ENCODE measurements around the gene SPRYD3. TPM values are rescaled to one million over a fixed set of nuclear protein-coding genes. Genes with fewer than 3 reads are reported as not detected.

The SPRYD3 gene
- total RNA-seq, 1 donor from 2014 or later = 10.5 TPM

GRCh38 chr12:53051881-53052412, 27.2 kb downstream of the SPRYD3 start:
- H3K4me3 Mint-ChIP-seq (ENCODE audit: unreplicated experiment) = peak overlapping the region; percentile 62
- H3K36me3 Mint-ChIP-seq (ENCODE audit: low read depth, unreplicated experiment) = peaks cover 17% of the 10 kb centered on the region
- peaks cover 12% of the 10 kb centered on the region for H3K27me3 Mint-ChIP-seq (ENCODE audit: unreplicated experiment)
- TF ChIP-seq CTCF (IDR thresholded peaks at IDR 0.05; ENCODE audit: unreplicated experiment) = no peak
- DNase-seq (ENCODE audit: low spot score) = no peak
- no peaks in the 10 kb centered on the region for H3K9me3 Mint-ChIP-seq (ENCODE audit: unreplicated experiment)
- peaks cover 37% of the 10 kb centered on the region for H3K4me1 Mint-ChIP-seq (ENCODE audit: unreplicated experiment)
- peak overlapping the region; percentile 64 for H3K27ac Mint-ChIP-seq (ENCODE audit: unreplicated experiment)

GRCh38 chr12:53051058-53051880, 27.9 kb downstream of the SPRYD3 start:
- Mint-ChIP-seq H3K27me3 (ENCODE audit: unreplicated experiment) (peaks cover 15% of the 10 kb centered on the region), H3K9me3 (ENCODE audit: unreplicated experiment) (no peaks in the 10 kb centered on the region), H3K36me3 (ENCODE audit: low read depth, unreplicated experiment) (peaks cover 11% of the 10 kb centered on the region), H3K4me1 (ENCODE audit: unreplicated experiment) (peaks cover 39% of the 10 kb centered on the region), H3K4me3 (ENCODE audit: unreplicated experiment) (peak overlapping the region; percentile 91), H3K27ac (ENCODE audit: unreplicated experiment) (peak overlapping the region; percentile 42)
- no peak for DNase-seq (ENCODE audit: low spot score)
- TF ChIP-seq CTCF (IDR thresholded peaks at IDR 0.05; ENCODE audit: unreplicated experiment) = no peak

- H3K27ac Mint-ChIP-seq (ENCODE audit: unreplicated experiment) = no peak overlapping the region
- no peak for TF ChIP-seq CTCF (IDR thresholded peaks at IDR 0.05; ENCODE audit: unreplicated experiment)
- no peak for DNase-seq (ENCODE audit: low spot score)
- H3K9me3 Mint-ChIP-seq (ENCODE audit: unreplicated experiment) = no peaks in the 10 kb centered on the region
- H3K27me3 Mint-ChIP-seq (ENCODE audit: unreplicated experiment) = peaks cover 19% of the 10 kb centered on the region
- H3K4me3 Mint-ChIP-seq (ENCODE audit: unreplicated experiment) = peak overlapping the region; percentile 91
- peaks cover 46% of the 10 kb centered on the region for H3K4me1 Mint-ChIP-seq (ENCODE audit: unreplicated experiment)
- peaks cover 10% of the 10 kb centered on the region for H3K36me3 Mint-ChIP-seq (ENCODE audit: low read depth, unreplicated experiment)
Observed at GRCh38 chr12:53050426-53051057, 28.6 kb downstream of the SPRYD3 start.

- peaks cover 21% of the 10 kb centered on the region for H3K27me3 Mint-ChIP-seq (ENCODE audit: unreplicated experiment)
- H3K4me3 Mint-ChIP-seq (ENCODE audit: unreplicated experiment) = peak within 1 kb of the TSS; percentile 91
- peaks cover 3% of the 10 kb centered on the region for H3K36me3 Mint-ChIP-seq (ENCODE audit: low read depth, unreplicated experiment)
- peak within 1 kb of the TSS; percentile 91 for H3K27ac Mint-ChIP-seq (ENCODE audit: unreplicated experiment)
- H3K4me1 Mint-ChIP-seq (ENCODE audit: unreplicated experiment) = peaks cover 52% of the 10 kb centered on the region
- DNase-seq (ENCODE audit: low spot score) = peak; percentile 71
- TF ChIP-seq CTCF (IDR thresholded peaks at IDR 0.05; ENCODE audit: unreplicated experiment) = no peak
- H3K9me3 Mint-ChIP-seq (ENCODE audit: unreplicated experiment) = no peaks in the 10 kb centered on the region
Observed at GRCh38 chr12:53049571-53050318, 29.4 kb downstream of the SPRYD3 start, which contains the start of gene TNS2. Gene TNS2 (plus strand): TSS chr12:53050065. CDS start chr12:53050186, 121 bp downstream.
